Cardiac muscle cell (in vitro differentiated cells and primary cell): ENCODE measurements around the gene ZNF652. TPM values are rescaled to one million over a fixed set of nuclear protein-coding genes. Genes with fewer than 3 reads are reported as not detected.

ENCODE experiments used
- DNase-seq, 2 donors: peaks; one replicate each; pipeline versions ENCODE4 v3.0.0 to v3.0.0-alpha.2; 2010 to 2017; ENCODE audit warnings: low read depth in 1 of 2, low spot score in 1 of 2
- H3K27ac ChIP-seq: fragments of 200-600 bp; sonication (generic); 2 replicates; pipeline ENCODE4 v1.5.1; 2016
- H3K27me3 ChIP-seq: fragments of 200-600 bp; sonication (generic); 2 replicates; pipeline ENCODE4 v1.6.0; 2016; ENCODE audit warnings: control low read depth
- H3K36me3 ChIP-seq: fragments of 200-600 bp; sonication (generic); 2 replicates; pipeline ENCODE4 v1.5.1; 2016; ENCODE audit warnings: control low read depth
- H3K4me1 ChIP-seq: fragments of 200-600 bp; sonication (generic); 2 replicates; pipeline ENCODE4 v1.8.1; 2017; ENCODE audit warnings: low read depth, mild to moderate bottlenecking, mixed run types
- H3K4me3 ChIP-seq: fragments of 200-600 bp; sonication (generic); 2 replicates; pipeline ENCODE4 v1.5.1; 2016; ENCODE audit warnings: mild to moderate bottlenecking
- H3K9me3 ChIP-seq: fragments of 200-600 bp; sonication (generic); 2 replicates; pipeline ENCODE4 v1.5.1; 2017; ENCODE audit warnings: low read depth, mild to moderate bottlenecking, control low read depth
- polyA plus RNA-seq: library from polyadenylated mRNA; unstranded; fragments of >200 nt; fragmentation: Nextera tagmentation; extraction: Ambion mirVana; gene quantifications from 2 replicates; pipeline ENCODE4 v1.2.1, GENCODE V29; 2016
- total RNA-seq: library from RNA; depleted of rRNA; stranded (reverse); fragments of >200 nt; gene quantifications from 2 replicates; pipeline ENCODE4 v1.2.3, GENCODE V29; 2016
- TF ChIP-seq, protein P1 (sequence below): IDR thresholded peaks from 2 replicates; pipeline ENCODE4 v1.5.1; 2012; ENCODE audit warnings: low read depth, mild to moderate bottlenecking, low read length

ZNF652 gene
- total and polyA plus RNA-seq, 2 experiments from 2014 or later, result 27.4 to 48.5 TPM

DNA sequence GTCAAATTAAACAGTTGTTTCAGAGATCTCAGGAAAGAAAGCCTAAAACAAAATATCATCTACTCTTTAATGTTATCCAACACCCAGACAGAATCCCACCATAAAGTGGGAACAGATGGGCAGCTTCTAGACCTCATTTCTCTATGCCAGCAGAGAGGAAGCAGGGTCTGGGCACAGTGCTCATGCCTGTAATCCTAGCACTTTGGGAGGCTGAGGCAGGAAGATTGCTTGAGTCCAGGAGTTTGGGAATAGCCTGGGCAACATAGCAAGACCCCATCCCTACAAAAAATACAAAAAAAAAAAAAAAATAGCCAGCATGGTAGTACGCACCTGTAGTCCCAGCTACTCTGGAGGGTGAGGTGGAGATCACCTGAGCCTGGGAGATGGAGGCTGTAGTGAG lies 13.5 kb upstream of the ZNF652 start:
- H3K4me3 ChIP-seq, result no peak overlapping the region
- TF ChIP-seq, protein P1, sequence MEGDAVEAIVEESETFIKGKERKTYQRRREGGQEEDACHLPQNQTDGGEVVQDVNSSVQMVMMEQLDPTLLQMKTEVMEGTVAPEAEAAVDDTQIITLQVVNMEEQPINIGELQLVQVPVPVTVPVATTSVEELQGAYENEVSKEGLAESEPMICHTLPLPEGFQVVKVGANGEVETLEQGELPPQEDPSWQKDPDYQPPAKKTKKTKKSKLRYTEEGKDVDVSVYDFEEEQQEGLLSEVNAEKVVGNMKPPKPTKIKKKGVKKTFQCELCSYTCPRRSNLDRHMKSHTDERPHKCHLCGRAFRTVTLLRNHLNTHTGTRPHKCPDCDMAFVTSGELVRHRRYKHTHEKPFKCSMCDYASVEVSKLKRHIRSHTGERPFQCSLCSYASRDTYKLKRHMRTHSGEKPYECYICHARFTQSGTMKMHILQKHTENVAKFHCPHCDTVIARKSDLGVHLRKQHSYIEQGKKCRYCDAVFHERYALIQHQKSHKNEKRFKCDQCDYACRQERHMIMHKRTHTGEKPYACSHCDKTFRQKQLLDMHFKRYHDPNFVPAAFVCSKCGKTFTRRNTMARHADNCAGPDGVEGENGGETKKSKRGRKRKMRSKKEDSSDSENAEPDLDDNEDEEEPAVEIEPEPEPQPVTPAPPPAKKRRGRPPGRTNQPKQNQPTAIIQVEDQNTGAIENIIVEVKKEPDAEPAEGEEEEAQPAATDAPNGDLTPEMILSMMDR, result no peak
- no peaks in the 10 kb centered on the region for H3K4me1 ChIP-seq
- DNase-seq, result no peak
- no peaks in the 10 kb centered on the region for H3K36me3 ChIP-seq
- H3K27ac ChIP-seq, result no peak overlapping the region
- H3K9me3 ChIP-seq, result no peaks in the 10 kb centered on the region
- H3K27me3 ChIP-seq, result no peaks in the 10 kb centered on the region

DNA sequence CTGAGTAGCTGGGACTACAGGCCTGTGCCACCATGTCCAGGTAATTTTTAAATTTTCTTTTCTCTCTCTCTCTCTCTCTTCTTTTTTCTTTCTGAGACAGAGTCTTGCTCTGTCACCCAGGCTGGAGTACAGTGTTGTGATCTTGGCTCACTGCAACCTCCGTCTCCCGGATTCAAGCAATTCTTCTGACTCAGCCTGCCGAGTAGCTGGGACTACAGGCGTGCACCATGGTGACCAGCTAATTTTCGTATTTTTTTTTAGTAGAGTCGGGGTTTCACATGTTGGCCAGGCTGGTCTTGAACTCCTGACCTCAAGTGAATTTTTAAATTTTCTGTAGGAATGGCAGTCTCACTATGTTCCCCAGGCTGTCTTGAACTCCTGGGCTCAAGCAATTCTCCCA lies 11.1 kb upstream of the ZNF652 start:
- no peak for DNase-seq
- TF ChIP-seq, protein P1, result no peak
- Histone ChIP-seq H3K27ac (no peak overlapping the region), H3K4me3 (no peak overlapping the region), H3K4me1 (no peaks in the 10 kb centered on the region), H3K36me3 (no peaks in the 10 kb centered on the region), H3K27me3 (no peaks in the 10 kb centered on the region), H3K9me3 (no peaks in the 10 kb centered on the region)

DNA sequence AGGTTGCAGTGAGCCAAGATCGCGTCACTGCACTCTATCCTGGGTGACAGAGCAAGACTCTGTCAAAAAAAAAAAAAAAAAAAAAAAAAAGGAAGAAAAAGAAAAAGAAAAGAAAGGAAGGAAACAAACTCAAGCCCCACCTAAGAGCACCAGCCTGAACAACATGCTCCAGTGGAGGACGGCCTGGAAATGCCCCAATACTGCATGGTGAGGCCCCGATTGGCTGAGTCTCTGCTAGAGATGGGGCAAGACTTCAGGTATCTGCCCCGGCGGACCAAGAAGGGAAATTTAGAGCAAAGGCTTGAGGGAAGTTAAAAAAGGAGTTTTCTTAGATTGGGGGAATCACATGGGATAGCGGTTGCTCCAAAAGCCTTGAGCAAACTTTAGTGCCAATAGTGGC lies 10.4 kb upstream of the ZNF652 start:
- Histone ChIP-seq H3K27ac (no peak overlapping the region), H3K27me3 (no peaks in the 10 kb centered on the region), H3K4me3 (no peak overlapping the region), H3K9me3 (no peaks in the 10 kb centered on the region), H3K36me3 (no peaks in the 10 kb centered on the region), H3K4me1 (no peaks in the 10 kb centered on the region)
- TF ChIP-seq, protein P1, result no peak
- no peak for DNase-seq

DNA sequence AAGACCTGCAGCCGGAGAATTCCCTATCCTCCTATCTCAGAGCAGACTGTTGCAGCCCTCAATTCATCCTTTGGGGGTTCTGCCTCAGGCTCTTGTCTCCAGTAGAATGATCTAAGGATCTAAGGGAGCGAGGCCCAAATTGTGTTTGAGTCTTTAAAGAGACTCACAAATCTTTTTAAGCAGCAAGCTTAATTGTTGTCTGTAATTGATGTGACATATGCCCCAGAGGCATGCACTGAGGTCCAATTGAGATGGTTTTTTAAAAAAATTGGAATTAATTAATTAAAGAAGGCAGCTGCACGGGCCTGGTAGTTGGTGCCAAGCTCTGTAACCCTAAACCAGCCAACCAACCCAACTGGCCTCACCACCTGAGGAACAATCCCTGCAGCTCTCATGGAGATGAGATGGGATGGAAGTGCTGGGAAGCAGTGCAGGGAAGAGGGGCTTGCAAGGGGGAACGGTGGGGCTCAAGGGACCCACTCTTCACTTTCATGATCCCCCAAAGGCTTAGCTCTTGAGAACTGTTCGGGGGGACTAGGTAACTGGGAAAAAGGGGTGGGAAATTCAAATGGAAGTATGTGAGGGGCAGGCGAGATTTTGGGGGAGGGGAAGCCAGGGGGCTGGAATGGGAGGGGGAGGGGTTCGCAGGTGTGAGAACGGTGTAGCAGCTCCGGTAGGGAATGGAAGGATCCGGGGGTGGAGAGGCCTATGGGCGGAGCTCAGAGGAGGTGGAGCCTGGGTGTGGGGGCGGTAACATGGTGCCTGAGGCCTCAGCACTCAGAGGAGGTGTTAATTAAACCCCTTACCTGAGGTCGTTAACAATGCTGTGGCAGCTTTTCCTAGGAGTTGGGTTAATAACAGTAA lies 9.2 kb upstream of the ZNF652 start:
- Histone ChIP-seq H3K4me1 (no peaks in the 10 kb centered on the region), H3K36me3 (no peaks in the 10 kb centered on the region), H3K27ac (no peak overlapping the region), H3K27me3 (no peaks in the 10 kb centered on the region), H3K4me3 (no peak overlapping the region), H3K9me3 (no peaks in the 10 kb centered on the region)
- no peak for DNase-seq
- TF ChIP-seq, protein P1, result no peak

DNA sequence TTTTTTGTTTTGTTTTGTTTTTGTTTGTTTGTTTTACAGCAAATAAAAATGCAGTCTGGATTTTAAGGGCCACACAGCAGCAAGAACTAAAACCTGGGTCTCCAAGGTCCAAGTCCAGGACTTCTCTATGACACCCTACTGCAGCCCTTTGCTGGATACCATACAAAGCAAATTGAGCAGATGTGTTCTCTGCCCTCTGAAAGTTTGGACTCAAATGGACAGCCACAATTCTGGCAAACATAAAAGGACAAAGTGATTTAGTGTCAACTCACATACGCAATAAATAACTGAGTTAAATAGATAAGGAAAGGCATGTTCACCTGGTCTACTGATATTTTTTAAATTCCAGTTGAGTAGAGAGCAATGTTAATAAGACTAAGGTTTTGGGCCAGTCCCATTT lies 7.7 kb upstream of the ZNF652 start:
- H3K4me1 ChIP-seq, result no peaks in the 10 kb centered on the region
- no peak overlapping the region for H3K4me3 ChIP-seq
- H3K36me3 ChIP-seq, result no peaks in the 10 kb centered on the region
- no peak overlapping the region for H3K27ac ChIP-seq
- no peaks in the 10 kb centered on the region for H3K9me3 ChIP-seq
- no peak for DNase-seq
- H3K27me3 ChIP-seq, result no peaks in the 10 kb centered on the region
- TF ChIP-seq, protein P1, result no peak
